HG02571 (cell line): Measurements from ENCODE around the gene CRHR2.
A peak's percentile ranks its signal among the peaks of the same experiment; 100 is the strongest.

ENCODE experiments used
- ATAC-seq: cut with Tn5 transposase; IDR thresholded peaks from one replicate; pipeline ENCODE4 v1.9.1; 2021; ENCODE audit warnings: mild to moderate bottlenecking, moderate library complexity; ENCODE audit not compliant: unreplicated experiment

CRHR2 gene

GRCh38 chr7:30633223-30633622, 49.0 kb downstream of the CRHR2 start:
- no peak for ATAC-seq

GRCh38 chr7:30630986-30631385, 51.3 kb downstream of the CRHR2 start:
- peak; percentile 39 for ATAC-seq

- ATAC-seq, result no peak
Observed at GRCh38 chr7:30627026-30627425, 55.2 kb downstream of the CRHR2 start.

- ATAC-seq, result no peak
Observed at GRCh38 chr7:30625283-30625682, 57.0 kb downstream of the CRHR2 start.

- ATAC-seq, result no peak
Observed at GRCh38 chr7:30618961-30619360, 63.3 kb downstream of the CRHR2 start.

GRCh38 chr7:30618080-30618676, 64.1 kb downstream of the CRHR2 start:
- no peak for ATAC-seq

- ATAC-seq, result no peak
Observed at GRCh38 chr7:30617359-30617758, 64.9 kb downstream of the CRHR2 start.

GRCh38 chr7:30616318-30616717, 65.9 kb downstream of the CRHR2 start:
- ATAC-seq, result no peak

- ATAC-seq, result no peak
Observed at GRCh38 chr7:30613366-30614325, 68.6 kb downstream of the CRHR2 start.

GRCh38 chr7:30612658-30613265, 69.5 kb downstream of the CRHR2 start:
- no peak for ATAC-seq

GRCh38 chr7:30605832-30606231, 76.4 kb downstream of the CRHR2 start:
- ATAC-seq, result no peak

- ATAC-seq, result no peak
Observed at GRCh38 chr7:30604901-30605300, 77.4 kb downstream of the CRHR2 start.
